Measurements from ENCODE around the gene SH3RF2.
A peak's percentile ranks its signal among the peaks of the same experiment; 100 is the strongest.

Gene SH3RF2

GRCh38 chr5:145924849-145925248 lies 11.5 kb upstream of the SH3RF2 start:
- no peak for TF ChIP-seq FOXP2 (optimal IDR thresholded peaks at IDR 0.05; ENCODE audit: control extremely low read depth, extremely low read length, insufficient read depth)
- no peak for DNase-seq (ENCODE audit: low read depth, low spot score)
- Histone ChIP-seq H3K9me3 (ENCODE audit: low read depth, low read length) (no peaks in the 10 kb centered on the region), H3K9ac (ENCODE audit: insufficient read length) (no peak overlapping the region), H3K4me3 (peak overlapping the region; percentile 23; the same call in 1 of the 2 replicates), H3K36me3 (ENCODE audit: insufficient read depth, low read length) (no peaks in the 10 kb centered on the region), H3K27ac (peak overlapping the region; percentile 83)

DNA sequence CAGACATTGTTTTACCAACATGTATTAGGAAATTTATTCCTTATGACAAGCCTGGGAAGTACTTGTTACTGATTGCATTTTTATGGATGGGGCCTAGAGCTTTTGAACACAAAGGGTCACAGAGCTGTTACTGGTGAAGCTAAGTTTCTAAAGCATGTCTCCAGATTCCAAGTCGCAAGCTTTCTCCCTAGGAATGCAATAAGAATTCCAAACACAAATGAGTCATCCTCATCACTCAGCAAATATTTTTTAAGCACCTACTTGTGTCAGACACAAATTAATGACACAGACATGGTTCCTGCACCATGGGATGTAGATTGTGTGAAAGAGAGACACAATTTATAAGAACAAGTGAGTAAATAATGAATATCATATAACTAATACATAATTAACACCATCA lies 11.0 kb upstream of the SH3RF2 start:
- peak overlapping the region; percentile 83 for H3K27ac ChIP-seq
- no peak for DNase-seq (ENCODE audit: low read depth, low spot score)
- no peaks in the 10 kb centered on the region for H3K9me3 ChIP-seq (ENCODE audit: low read depth, low read length)
- H3K4me3 ChIP-seq, result peak overlapping the region; percentile 23; the same call in 1 of the 2 replicates
- TF ChIP-seq EZH2 (IDR thresholded peaks at IDR 0.05) (no peak), POLR2AphosphoS5 (IDR thresholded peaks at IDR 0.05; ENCODE audit: borderline replicate concordance, low read depth, low read length) (no peak), FOXP2 (optimal IDR thresholded peaks at IDR 0.05; ENCODE audit: control extremely low read depth, extremely low read length, insufficient read depth) (no peak)
- H3K9ac ChIP-seq (ENCODE audit: insufficient read length), result no peak overlapping the region
- no peaks in the 10 kb centered on the region for H3K36me3 ChIP-seq (ENCODE audit: insufficient read depth, low read length)

GRCh38 chr5:145925803-145926202 lies 10.6 kb upstream of the SH3RF2 start:
- DNase-seq (ENCODE audit: low read depth, low spot score), result no peak
- Histone ChIP-seq H3K4me3 (no peak overlapping the region), H3K9me3 (ENCODE audit: low read depth, low read length) (no peaks in the 10 kb centered on the region), H3K9ac (ENCODE audit: insufficient read length) (no peak overlapping the region), H3K36me3 (ENCODE audit: insufficient read depth, low read length) (no peaks in the 10 kb centered on the region), H3K27ac (peak overlapping the region; percentile 83)
- TF ChIP-seq FOXP2 (optimal IDR thresholded peaks at IDR 0.05; ENCODE audit: control extremely low read depth, extremely low read length, insufficient read depth) (no peak), POLR2AphosphoS5 (IDR thresholded peaks at IDR 0.05; ENCODE audit: borderline replicate concordance, low read depth, low read length) (no peak), EZH2 (IDR thresholded peaks at IDR 0.05) (no peak)

DNA sequence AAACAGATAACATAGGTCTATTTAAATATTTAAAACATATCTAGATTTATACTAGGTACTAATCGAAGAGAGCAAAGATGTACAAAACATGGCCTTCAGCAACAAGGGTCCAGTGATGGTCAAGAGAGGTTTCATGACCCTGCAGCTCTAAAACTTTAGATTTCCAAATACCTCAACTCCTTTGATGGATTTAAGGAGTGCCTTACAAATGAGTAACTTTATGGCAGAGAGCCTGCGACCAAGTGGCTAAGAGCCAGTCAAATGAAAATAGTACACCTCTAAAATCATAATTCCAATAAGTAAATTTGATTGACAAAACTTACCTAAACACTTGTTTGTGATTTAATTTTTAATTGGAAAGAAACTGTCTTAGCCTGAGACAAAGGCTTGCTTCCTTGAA lies 4.7 kb upstream of the SH3RF2 start:
- no peak for DNase-seq (ENCODE audit: low read depth, low spot score)
- TF ChIP-seq FOXP2 (optimal IDR thresholded peaks at IDR 0.05; ENCODE audit: control extremely low read depth, extremely low read length, insufficient read depth), result no peak
- H3K9ac ChIP-seq (ENCODE audit: insufficient read length), result no peak overlapping the region
- H3K9me3 ChIP-seq (ENCODE audit: low read depth, low read length), result no peaks in the 10 kb centered on the region
- H3K4me3 ChIP-seq, result no peak overlapping the region
- H3K27ac ChIP-seq, result no peak overlapping the region
- H3K36me3 ChIP-seq (ENCODE audit: insufficient read depth, low read length), result no peaks in the 10 kb centered on the region

- no peaks in the 10 kb centered on the region for H3K9me3 ChIP-seq (ENCODE audit: low read depth, low read length)
- no peak for DNase-seq (ENCODE audit: low read depth, low spot score)
- no peak overlapping the region for H3K9ac ChIP-seq (ENCODE audit: insufficient read length)
- no peak overlapping the region for H3K27ac ChIP-seq
- no peak overlapping the region for H3K4me3 ChIP-seq
- TF ChIP-seq EZH2 (IDR thresholded peaks at IDR 0.05) (no peak), POLR2AphosphoS5 (IDR thresholded peaks at IDR 0.05; ENCODE audit: borderline replicate concordance, low read depth, low read length) (no peak)
- no peaks in the 10 kb centered on the region for H3K36me3 ChIP-seq (ENCODE audit: insufficient read depth, low read length)
These were observed 2.1 kb upstream of the SH3RF2 start for GRCh38 chr5:145934276-145934675.

DNA sequence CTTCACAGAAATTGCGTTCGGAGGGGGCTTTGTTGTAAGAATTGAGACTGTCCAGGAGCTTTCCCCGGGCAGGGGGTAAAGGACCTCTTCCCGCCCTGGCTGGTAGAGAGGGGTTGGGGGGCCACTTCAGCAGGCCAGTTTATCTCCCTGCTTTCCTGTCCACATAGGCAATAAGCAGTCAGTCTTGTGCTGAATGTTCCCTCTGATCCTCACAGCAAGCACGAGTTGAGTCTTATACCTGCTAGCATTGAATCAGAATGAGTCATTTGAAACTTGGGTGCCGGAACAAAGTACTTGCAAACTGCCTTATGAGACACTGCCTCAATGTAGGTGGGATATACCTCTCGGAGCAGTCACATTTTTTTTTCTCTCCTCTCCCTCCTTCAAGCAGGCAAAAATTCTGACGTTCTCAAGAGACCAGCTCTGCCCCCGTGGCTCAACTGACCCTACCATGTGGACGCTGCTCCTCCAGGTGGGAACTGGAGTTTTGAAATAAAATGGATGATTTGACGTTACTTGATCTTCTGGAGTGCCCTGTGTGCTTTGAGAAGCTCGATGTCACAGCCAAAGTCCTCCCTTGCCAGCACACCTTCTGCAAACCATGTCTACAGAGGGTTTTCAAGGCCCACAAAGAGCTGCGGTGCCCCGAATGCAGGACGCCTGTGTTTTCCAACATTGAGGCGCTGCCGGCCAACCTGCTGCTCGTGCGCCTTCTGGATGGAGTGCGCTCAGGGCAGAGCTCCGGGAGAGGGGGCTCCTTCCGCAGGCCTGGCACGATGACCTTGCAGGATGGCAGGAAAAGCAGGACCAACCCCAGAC lies 1.3 kb downstream of the SH3RF2 start:
- TF ChIP-seq POLR2AphosphoS5 (IDR thresholded peaks at IDR 0.05; ENCODE audit: borderline replicate concordance, low read depth, low read length), result no peak
- no peak for TF ChIP-seq FOXP2 (optimal IDR thresholded peaks at IDR 0.05; ENCODE audit: control extremely low read depth, extremely low read length, insufficient read depth)
- no peak for TF ChIP-seq EZH2 (IDR thresholded peaks at IDR 0.05)
- H3K9me3 ChIP-seq (ENCODE audit: low read depth, low read length), result no peaks in the 10 kb centered on the region
- DNase-seq (ENCODE audit: low read depth, low spot score), result no peak
- no peak overlapping the region for H3K27ac ChIP-seq
- H3K36me3 ChIP-seq (ENCODE audit: insufficient read depth, low read length), result no peaks in the 10 kb centered on the region
- H3K4me3 ChIP-seq, result no peak overlapping the region
- H3K9ac ChIP-seq (ENCODE audit: insufficient read length), result no peak overlapping the region

GRCh38 chr5:145938776-145939539 lies 2.6 kb downstream of the SH3RF2 start:
- DNase-seq (ENCODE audit: low read depth, low spot score), result no peak
- Histone ChIP-seq H3K36me3 (ENCODE audit: insufficient read depth, low read length) (no peaks in the 10 kb centered on the region), H3K9me3 (ENCODE audit: low read depth, low read length) (no peaks in the 10 kb centered on the region), H3K4me3 (no peak overlapping the region), H3K27ac (no peak overlapping the region), H3K9ac (ENCODE audit: insufficient read length) (no peak overlapping the region)
- TF ChIP-seq FOXP2 (optimal IDR thresholded peaks at IDR 0.05; ENCODE audit: control extremely low read depth, extremely low read length, insufficient read depth) (no peak), POLR2AphosphoS5 (IDR thresholded peaks at IDR 0.05; ENCODE audit: borderline replicate concordance, low read depth, low read length) (no peak), EZH2 (IDR thresholded peaks at IDR 0.05) (no peak)

- no peaks in the 10 kb centered on the region for H3K36me3 ChIP-seq (ENCODE audit: insufficient read depth, low read length)
- no peaks in the 10 kb centered on the region for H3K9me3 ChIP-seq (ENCODE audit: low read depth, low read length)
- no peak overlapping the region for H3K27ac ChIP-seq
- no peak overlapping the region for H3K9ac ChIP-seq (ENCODE audit: insufficient read length)
- H3K4me3 ChIP-seq, result no peak overlapping the region
- DNase-seq (ENCODE audit: low read depth, low spot score), result no peak
- no peak for TF ChIP-seq POLR2AphosphoS5 (IDR thresholded peaks at IDR 0.05; ENCODE audit: borderline replicate concordance, low read depth, low read length)
- TF ChIP-seq FOXP2 (optimal IDR thresholded peaks at IDR 0.05; ENCODE audit: control extremely low read depth, extremely low read length, insufficient read depth), result no peak
- TF ChIP-seq EZH2 (IDR thresholded peaks at IDR 0.05), result no peak
These were observed 3.2 kb downstream of the SH3RF2 start for GRCh38 chr5:145939540-145940065.
